Ishikawa (cell line): ENCODE results near the gene TBC1D22A.

Experiments
- CEBPB ChIP-seq: IDR thresholded peaks from 2 replicates; pipeline ENCODE4 v1.6.1; 2012
- CREB1 ChIP-seq: IDR thresholded peaks from 2 replicates; pipeline ENCODE4 v1.6.1; 2012; ENCODE audit warnings: low read depth
- EGR1 ChIP-seq: IDR thresholded peaks from 2 replicates; pipeline ENCODE4 v1.6.1; 2012
- EP300 ChIP-seq: IDR thresholded peaks from 2 replicates; pipeline ENCODE4 v1.6.1; 2012; ENCODE audit warnings: borderline replicate concordance
- FOXM1 ChIP-seq: IDR thresholded peaks from 2 replicates; pipeline ENCODE4 v1.6.1; 2012; ENCODE audit warnings: low read depth, borderline replicate concordance
- MAX ChIP-seq: IDR thresholded peaks from 2 replicates; pipeline ENCODE4 v1.6.1; 2012
- NFIC ChIP-seq: IDR thresholded peaks from 2 replicates; pipeline ENCODE4 v1.6.1; 2012
- RAD21 ChIP-seq: IDR thresholded peaks from 2 replicates; pipeline ENCODE4 v1.6.1; 2012; ENCODE audit warnings: low read depth
- REST ChIP-seq: IDR thresholded peaks from 2 replicates; pipeline ENCODE4 v1.6.1; 2012; ENCODE audit warnings: low read depth, mild to moderate bottlenecking
- TAF1 ChIP-seq: IDR thresholded peaks from 2 replicates; pipeline ENCODE4 v1.6.1; 2012; ENCODE audit warnings: low read depth, mild to moderate bottlenecking
- TCF12 ChIP-seq: IDR thresholded peaks from 2 replicates; pipeline ENCODE4 v1.6.1; 2012; ENCODE audit warnings: low read depth
- TEAD4 ChIP-seq: IDR thresholded peaks from 2 replicates; pipeline ENCODE4 v1.6.1; 2012
- USF1 ChIP-seq: IDR thresholded peaks from 2 replicates; pipeline ENCODE4 v1.6.1; 2012
- YY1 ChIP-seq: IDR thresholded peaks from 2 replicates; pipeline ENCODE4 v1.6.1; 2012; ENCODE audit warnings: low read depth
- ZBTB7A ChIP-seq: IDR thresholded peaks from 2 replicates; pipeline ENCODE4 v1.6.1; 2012; ENCODE audit warnings: low read depth

TBC1D22A gene

GRCh38 chr22:46758867-46759290, 3.6 kb upstream of the TBC1D22A start:
- no peak for TF ChIP-seq ZBTB7A
- TF ChIP-seq YY1, result no peak
- TF ChIP-seq EP300, result no peak
- no peak for TF ChIP-seq CREB1
- no peak for TF ChIP-seq USF1
- peak; percentile 51; the same call in 1 of the 2 replicates for TF ChIP-seq TEAD4
- TF ChIP-seq TCF12, result no peak
- no peak for TF ChIP-seq TAF1
- no peak for TF ChIP-seq REST
- no peak for TF ChIP-seq CEBPB
- TF ChIP-seq EGR1, result no peak
- no peak for TF ChIP-seq NFIC
- peak; percentile 81 for TF ChIP-seq RAD21
- no peak for TF ChIP-seq FOXM1
- no peak for TF ChIP-seq MAX

GRCh38 chr22:46761017-46761416, 1.4 kb upstream of the TBC1D22A start:
- TF ChIP-seq MAX, result no peak
- TF ChIP-seq EP300, result no peak
- no peak for TF ChIP-seq CEBPB

- TF ChIP-seq CREB1 (no peak), RAD21 (no peak), TAF1 (no peak), ZBTB7A (no peak), YY1 (no peak), MAX (no peak), REST (no peak), FOXM1 (no peak), CEBPB (no peak), EGR1 (no peak), USF1 (no peak; the same call in 1 of the 2 replicates), TCF12 (no peak), NFIC (no peak), EP300 (no peak)
Measured at GRCh38 chr22:46761539-46762237, 762 bp upstream of the TBC1D22A start.

- TF ChIP-seq REST, result no peak
- TF ChIP-seq MAX, result no peak
- TF ChIP-seq TEAD4, result no peak
- TF ChIP-seq YY1, result no peak
- no peak for TF ChIP-seq ZBTB7A
Measured at GRCh38 chr22:46763051-46763705, 728 bp downstream of the TBC1D22A start.
